GM21786 (cell line): ENCODE measurements around the gene CNNM4.

Experiments
- ATAC-seq: cut with Tn5 transposase; IDR thresholded peaks from one replicate; pipeline ENCODE4 v1.9.1; 2021; ENCODE audit not compliant: unreplicated experiment

The CNNM4 gene

DNA sequence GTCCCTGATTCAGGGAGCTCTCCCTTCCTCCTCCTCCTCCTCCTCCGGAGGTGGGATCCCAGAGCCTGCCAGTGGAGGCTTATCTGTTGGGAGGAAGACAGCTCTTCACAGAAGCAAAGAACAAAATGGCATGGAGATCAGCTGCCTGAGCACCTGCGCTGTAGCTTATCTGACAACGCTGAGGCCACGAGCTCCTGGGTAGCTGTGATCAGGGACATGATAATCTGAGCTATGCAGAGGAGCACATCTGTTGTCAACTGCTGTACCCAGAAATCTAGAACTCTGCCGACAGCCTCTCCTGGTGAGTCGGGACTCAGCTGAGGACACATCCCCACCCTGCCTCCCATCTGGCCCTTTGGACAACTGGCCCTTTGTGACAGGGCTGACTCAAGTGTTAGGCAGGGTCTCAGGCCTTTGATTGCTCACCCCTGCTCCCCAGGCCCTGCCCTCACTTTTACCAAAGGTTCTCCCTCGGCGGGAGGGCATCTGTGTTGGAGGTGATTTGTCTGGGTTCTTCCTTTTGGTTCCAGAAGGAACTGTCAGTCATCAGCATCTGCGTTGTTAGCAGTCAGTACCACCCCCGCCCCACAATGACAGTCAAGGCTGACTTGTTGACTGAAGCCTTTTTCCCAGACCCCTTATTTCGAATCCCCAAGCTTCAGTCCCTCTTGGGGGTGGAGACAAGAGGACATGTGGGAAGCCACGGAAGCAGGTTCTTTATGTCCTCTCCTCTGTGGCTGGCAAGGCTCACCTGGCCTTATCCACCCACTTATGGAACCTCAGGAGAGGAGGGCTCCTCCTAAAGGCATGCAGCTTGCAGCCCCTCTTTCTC, 49.5 kb downstream of the CNNM4 start:
- ATAC-seq = no peak

DNA sequence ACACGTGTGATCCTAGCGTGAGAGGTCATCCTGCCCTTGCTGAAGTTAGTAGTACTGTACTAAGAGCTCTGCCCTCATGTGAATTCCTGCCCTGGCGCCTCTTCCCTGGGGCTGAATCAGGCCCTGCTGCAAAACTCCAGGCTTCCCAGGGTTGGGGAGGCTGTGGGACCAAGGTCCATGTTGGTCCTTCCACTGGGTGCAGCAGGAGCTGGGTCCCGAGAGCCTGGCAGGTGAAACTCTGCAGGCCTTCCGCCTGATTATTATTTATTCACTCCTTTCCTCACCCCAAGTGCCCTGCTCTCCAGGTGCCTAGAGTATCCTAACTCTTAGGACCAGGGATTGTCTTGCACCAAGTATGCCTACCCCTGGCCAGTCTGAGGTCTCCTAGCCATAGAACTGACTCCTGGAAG, 50.1 kb downstream of the CNNM4 start:
- no peak for ATAC-seq

DNA sequence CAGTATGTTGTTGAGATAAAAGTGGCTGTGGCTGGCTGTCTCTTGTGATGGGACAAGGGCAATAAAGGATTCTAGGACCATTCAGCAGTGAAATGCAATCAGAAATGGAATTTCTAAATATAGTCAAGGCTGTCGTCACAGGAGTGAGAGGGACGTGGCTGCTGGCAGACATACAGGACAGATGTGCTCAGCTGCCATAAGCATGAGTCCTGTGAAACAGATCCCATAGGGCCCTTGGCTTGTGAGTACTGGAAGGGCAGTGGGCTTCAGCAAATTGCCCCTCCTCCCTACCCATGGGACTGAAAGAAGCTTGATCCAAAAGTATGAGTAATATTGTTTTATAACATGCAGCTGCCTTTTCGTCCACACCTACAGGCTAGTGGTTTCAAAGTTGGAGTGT, 51.2 kb downstream of the CNNM4 start:
- ATAC-seq = no peak

DNA sequence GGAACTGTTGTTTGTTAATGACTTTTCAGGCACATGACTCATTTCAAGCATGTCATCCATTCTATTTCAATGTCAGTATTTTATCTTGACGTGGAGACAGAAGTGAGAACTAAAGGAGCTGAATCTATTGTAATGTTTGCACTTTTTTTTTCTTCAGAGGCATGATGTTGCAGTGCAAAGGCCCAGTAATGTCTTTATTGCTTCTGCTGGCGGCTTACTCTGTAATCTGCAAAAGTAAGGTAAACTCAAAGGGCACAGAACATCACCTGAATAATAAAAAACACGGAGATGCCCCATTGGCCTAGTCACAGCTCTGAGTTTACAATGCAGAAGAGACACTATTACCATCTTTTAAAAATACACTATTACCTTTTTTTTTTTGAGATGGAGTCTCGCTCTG, 53.0 kb downstream of the CNNM4 start:
- no peak for ATAC-seq

DNA sequence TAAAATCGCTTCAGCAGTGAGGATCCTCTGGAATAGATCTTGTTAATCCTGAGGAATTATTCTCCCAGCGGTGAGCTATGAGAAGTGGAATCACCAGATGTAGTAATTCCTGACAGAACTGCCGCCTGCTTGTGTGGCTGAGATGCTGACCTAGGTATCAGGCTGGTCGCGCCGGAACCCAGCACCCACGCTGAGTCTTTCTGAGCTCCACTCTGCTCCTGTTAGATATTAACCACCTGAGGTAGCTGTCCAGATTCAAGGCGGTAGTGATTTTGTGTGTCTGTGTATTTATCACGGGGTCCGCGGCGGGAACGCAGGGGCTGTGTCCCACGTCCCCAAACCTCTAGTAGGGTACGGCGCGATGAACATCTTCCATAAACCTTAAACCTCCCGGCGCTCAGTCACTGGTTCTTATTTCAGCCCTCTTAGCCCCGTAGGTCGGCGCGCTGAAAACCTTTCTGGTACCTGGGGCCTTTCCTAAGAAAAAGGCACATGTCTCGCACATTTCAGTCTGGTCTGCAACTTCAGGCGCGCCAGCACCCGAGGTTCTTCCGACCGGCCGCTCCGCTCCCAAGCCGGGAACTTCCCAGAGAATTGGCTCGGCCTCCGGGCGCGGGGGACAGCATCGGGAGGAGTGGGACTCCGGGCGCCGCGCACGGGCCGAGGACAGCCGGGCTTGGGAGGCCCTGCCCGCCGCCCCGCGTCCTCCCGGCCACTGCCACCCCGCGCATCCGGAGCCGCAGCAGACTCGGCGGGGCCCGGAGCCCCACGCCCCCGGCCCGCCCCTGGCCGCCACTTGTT, 54.8 kb downstream of the CNNM4 start:
- ATAC-seq = no peak

DNA sequence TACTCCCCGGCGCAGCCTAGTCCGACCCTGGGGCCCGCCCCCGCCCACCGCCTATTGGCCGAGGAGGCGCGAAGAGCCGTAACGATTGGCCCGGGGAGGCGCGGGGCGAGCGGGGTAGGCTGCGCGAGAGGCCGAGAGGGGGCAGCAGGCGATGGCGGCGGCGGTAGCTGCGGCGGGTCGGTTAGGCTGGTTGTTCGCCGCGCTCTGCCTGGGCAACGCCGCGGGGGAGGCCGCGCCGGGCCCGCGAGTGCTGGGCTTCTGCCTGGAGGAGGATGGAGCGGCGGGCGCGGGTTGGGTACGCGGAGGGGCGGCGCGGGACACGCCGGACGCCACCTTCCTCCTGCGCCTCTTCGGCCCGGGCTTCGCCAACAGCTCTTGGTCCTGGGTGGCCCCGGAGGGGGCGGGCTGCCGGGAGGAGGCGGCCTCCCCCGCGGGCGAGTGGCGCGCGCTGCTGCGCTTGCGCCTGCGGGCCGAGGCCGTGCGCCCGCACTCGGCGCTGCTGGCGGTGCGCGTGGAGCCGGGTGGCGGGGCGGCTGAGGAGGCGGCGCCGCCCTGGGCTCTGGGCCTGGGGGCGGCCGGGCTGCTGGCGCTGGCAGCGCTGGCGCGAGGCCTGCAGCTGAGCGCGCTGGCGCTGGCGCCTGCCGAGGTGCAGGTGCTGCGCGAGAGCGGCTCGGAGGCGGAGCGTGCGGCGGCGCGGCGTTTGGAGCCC, 55.6 kb downstream of the CNNM4 start, which contains the start of gene CNNM3:
Gene CNNM3, plus strand, starts transcription at position 142 of the 709 bp plus-strand sequence. Its CDS starts 10 bp downstream, at position 152.
- ATAC-seq = peak; percentile 82

DNA sequence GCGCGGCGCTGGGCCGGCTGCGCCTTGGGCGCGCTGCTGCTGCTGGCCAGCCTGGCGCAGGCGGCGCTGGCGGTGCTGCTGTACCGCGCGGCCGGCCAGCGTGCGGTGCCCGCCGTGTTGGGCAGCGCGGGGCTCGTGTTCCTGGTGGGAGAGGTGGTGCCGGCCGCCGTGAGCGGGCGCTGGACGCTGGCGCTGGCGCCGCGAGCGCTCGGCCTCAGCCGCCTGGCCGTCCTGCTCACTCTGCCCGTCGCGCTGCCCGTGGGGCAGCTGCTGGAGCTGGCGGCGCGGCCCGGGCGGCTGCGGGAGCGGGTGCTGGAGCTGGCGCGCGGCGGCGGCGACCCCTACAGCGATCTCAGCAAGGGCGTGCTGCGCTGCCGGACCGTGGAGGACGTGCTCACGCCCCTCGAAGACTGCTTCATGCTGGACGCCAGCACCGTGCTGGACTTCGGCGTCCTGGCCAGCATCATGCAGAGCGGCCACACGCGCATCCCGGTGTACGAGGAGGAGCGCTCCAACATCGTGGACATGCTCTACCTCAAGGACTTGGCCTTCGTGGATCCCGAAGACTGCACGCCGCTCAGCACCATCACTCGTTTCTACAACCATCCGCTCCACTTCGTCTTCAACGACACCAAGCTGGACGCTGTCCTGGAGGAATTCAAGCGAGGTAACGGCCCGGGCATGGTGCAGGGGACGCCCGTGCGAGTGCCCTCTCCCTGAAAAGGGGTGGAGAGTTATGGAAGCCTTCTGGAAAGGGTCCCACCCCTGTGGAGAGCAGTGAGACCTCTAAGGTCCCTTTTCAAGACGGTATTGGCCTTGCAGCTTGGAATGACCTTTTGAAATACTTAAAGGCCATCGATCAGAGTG, 56.4 kb downstream of the CNNM4 start:
- ATAC-seq = no peak

DNA sequence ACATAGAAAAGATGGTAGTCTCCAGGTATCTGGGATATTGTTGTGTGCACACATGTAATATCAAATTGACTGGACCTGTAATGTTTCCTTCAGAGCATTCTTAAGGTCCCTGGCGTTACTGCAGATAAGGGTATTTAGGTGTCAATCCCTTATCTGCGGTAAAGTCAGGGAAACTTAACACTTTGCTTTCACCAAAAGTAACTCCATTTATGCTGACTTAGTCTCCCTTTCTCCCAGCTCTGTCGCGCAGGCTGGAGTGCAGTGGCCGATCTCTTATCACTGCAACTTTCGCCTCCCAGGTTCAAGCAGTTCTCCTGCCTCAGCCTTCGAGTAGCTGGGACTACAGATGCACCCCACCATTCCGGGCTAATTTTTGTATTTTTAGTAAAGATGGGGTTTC, 57.2 kb downstream of the CNNM4 start:
- ATAC-seq = no peak

DNA sequence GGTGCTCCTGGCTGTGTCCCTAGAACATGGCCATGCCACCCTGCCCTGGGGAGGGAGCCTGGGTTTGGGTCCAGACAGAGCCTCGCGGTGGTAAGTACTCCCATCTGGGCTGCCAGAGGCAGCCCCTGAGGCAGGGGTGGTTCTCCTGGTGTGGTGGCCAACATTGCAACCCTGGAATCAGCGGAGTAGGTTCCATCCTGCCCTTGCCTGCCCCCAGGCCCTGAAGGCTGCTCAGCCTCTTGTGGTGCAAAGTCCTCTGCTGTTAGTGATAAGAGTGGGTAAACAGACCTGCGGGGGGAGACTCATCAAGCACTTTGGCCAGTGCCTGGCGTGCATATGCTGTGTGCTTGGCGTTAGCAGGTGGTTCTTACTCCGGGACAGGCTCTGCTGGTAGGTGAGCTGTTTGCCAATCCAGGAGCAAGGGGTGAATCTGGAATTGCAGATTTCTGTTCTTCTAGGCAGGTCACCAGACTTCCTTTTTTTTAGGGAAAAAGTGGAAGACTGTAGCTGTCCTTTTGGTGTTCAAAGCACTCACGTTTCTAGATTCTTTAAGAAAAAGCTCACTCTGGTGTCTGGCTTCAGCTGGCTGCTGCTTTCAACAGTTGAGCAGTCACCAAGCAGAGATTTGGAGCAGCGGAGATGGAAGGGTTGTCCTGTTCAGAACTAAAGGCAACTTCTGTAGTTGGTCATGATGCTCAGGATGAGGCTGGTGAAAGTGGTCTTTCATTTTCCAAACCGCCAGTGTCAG, 58.6 kb downstream of the CNNM4 start:
- ATAC-seq = no peak

DNA sequence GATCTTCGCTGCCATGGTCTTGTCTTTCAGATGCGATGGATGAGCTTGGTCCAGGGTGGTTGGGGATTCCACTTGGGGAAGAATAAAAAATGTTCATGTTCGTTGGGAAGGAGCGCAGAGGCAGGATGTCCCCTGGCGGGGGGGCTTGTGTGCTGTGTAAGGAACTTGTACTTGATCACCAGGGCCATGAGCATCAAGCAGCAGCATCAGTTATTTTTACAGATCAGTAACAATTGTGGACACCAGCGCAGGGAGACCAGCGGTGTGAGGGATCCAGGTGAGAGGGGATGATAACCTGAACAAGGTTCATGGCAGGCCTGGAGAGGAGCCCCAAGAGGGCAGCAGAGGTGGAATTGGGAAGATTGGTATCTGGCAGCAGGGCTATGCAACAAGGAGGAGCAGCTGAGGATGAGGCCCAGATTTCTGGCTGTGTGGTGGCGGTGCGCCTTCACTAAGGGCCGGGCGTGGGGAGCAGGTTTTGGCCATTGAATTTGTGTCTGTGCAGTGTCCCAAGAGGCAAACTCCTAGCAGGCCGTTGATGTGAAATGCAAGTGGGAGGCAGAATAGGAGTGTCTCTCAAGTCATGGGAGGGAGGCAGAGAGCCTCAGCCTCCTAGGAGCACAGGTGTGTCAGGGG, 59.3 kb downstream of the CNNM4 start:
- ATAC-seq = no peak

DNA sequence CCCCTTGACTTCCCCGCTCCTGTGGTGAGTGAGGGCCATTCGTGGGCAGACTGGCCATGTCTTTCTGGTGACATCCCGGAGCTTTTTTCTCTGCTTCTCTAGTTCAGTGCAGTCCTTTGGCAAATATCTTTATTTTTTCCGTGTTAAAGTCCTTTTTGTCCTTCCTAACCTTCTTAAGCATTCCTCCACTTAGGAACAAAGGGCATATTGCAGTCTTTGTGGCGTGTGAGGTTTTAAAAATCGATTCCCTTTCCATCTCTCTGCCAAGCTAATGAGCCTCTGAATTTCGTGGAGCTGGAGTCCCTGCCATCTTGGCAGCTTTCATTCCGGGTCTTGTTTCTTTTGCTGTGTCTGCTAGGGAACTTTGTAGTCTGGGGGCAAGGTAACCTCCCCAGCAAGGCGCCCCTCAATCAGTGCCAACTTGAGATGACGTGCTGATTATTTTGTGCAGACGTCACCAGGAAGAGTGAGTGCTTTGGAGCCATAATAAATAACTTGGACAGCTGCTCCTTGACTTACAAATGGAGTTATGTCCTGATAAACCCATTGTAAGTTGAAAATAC, 60.5 kb downstream of the CNNM4 start:
- no peak for ATAC-seq

DNA sequence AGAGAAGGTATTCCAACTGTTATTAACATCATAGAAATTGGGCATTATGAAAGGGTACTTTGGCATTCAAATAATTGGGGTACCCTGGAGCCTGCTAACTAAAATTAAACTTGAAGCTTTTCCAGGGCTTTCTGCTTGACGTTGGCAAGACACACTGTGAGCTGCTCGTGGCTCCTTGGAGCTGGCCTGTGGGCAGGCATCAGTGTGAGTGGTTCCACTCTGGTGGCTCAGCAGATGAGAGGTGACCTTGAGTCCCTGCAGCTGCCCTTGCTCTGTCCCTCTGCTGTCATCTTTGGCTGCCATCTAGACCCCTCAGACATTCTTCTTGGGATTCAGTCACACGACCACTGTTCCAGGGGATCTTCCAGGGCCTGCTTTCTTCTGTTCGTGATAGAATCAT, 62.1 kb downstream of the CNNM4 start:
- no peak for ATAC-seq

DNA sequence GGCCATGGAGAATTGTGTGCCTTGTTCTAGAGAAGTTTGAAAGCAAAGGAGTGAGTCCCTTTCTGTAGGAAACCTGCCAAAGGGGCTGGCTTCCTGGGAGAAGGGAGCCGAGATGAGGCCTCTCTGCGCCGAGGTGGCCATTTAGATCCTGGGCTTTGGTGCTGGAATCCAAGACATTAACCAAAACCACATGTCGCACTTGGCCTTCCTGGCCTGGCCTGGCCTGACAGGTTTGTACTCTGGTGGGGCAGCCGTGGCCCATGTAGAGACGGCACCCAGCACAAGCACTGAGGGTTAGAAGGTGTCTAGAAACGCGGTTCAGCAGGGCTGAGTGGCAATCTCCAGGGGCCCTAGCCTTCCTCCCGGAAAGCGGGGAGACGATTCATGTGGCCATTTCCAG, 62.5 kb downstream of the CNNM4 start:
- ATAC-seq = no peak

DNA sequence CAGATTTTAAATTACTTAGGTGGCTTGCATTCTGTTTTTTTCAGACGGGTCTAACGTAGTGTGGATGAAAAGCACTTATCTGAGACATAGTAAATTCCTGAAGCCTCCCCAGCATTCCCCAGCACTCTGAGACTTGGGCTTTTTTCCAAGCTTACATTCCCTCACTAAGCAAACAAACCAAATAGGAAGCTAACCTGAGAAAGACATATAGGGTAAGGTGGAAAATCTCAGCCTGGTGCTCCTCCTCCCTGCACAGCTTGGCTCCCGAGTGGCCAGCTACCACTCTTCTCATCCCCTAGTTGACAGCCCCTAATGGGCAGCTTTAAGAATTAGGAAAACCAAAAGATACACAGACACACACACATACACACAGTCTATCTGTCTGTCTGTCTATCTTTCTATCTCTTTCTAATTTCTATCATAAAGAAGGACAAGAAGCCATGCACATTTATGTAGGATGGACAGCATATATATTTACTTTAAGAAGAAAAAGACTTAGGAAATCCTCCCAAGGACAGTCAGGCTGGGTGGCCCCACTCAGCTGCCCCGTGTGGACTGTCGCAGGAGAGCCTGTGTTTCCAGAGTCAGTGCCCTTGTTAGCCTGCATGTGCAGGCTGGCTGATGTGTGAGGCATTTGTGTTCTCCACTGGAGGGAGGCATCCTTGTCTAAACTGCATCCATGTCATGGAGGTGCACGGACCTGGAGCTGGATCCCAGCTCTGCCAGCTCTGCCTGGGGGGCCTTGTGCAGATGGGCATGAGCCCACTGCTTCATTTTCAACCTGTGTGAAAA, 63.6 kb downstream of the CNNM4 start:
- ATAC-seq = no peak

DNA sequence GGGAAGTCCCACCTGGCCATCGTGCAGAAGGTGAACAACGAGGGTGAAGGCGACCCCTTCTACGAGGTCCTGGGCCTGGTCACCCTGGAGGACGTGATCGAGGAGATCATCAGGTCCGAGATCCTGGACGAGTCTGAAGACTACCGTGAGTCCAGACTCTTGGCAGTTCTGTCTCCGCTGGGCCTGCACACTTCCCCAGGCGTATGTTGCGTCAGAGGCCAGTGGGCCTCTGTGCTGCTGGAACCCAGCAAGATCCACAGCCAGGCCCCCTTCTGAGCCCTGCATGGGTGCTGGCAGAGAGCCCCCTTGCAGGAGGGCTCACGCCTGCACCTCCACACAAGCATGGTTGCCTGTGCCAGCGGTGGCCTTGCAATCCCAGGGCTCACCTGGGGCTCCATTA, 64.4 kb downstream of the CNNM4 start:
- ATAC-seq = no peak

DNA sequence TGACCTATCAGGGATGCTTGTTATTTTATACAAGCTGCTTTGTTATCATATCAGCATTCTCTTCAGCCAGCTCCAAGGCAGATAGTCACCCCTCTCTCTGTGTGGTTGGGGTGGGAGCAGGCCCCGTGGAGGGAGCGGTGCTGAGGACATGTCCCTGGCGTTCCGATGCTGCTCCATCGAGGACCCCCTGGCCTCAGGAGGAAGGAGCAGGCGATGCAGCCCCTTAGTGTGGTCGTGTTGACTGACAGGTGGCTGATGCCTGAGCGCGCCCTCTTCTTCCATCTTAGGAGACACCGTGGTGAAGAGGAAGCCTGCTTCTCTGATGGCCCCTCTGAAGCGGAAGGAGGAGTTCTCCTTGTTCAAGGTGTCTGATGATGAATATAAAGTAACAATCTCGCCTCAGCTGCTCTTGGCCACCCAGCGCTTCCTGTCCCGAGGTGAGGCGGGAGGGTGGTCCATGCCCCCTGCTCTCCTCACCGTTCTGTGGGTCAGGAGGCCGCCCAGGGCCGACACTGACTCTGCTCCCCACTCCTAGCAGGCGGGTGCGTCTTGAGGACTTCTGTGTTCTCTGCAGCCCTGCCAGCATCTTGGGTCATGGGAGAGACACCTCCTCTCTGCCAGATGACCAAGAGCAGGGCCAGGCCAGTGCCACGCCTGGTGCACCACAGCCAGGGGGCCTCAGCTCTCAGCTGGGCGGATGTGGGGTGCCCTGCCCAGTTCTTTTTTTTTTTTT, 66.0 kb downstream of the CNNM4 start:
- ATAC-seq = no peak

DNA sequence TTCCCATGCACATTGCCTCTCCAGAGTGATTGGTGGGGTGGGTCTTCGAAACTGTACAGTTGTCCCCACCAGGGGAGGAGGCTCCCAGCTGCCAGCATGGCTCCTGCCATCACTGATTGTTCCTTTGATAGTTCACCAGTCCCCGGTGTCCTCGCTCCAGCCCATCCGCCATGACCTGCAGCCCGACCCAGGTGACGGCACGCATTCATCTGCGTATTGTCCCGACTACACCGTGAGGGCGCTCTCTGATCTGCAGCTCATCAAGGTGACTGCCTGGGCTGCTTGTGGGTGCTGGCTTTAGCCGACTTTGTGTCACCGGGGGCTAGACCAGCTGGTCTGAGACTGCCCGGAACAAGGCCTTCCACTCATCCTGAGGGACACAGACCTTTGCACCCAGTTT, 67.7 kb downstream of the CNNM4 start:
- ATAC-seq = no peak

DNA sequence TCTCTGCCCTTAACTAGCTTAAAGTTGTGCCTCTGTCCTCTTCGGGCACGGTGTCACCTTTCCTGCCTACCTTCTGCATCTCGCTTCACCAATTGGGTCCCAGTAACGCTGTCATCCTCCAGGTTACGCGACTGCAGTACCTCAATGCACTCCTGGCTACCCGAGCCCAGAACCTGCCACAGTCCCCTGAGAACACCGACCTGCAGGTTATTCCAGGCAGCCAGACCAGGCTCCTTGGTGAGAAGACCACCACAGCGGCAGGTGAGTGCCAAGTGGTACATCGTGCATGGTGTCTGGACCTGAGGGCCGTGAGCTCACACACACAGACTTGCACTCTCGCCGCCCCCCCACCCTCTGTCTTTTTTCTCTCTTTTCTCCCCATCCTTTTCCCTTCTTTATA, 68.2 kb downstream of the CNNM4 start:
- ATAC-seq = no peak
